ENCODE results near the gene PTPRE.
A peak's percentile ranks its signal among the peaks of the same experiment; 100 is the strongest.

The PTPRE gene

GRCh38 chr10:127906548-127907377 is at the start of gene PTPRE:
Gene PTPRE (plus strand): TSS chr10:127907103. CDS start chr10:128040882, 133,779 bp downstream.
- peak; percentile 40 for DNase-seq (ENCODE audit: low read depth, low spot score)
- in situ Hi-C loops (cut with HindIII; ENCODE audit: low sequenced_read_pairs) = no loop called here
- H3K4me3 ChIP-seq (ENCODE audit: low read depth, low read length) = peak within 1 kb of the TSS; percentile 29
- TF ChIP-seq CTCF (IDR thresholded peaks at IDR 0.05; ENCODE audit: low read depth, low read length) = peak; percentile 62

GRCh38 chr10:127860592-127860991 is 46.3 kb upstream of the PTPRE start:
- DNase-seq (ENCODE audit: low read depth, low spot score) = no peak
- in situ Hi-C loops (cut with HindIII; ENCODE audit: low sequenced_read_pairs) = no loop called here
- no peak overlapping the region for H3K4me3 ChIP-seq (ENCODE audit: low read depth, low read length)
- no peak for TF ChIP-seq CTCF (IDR thresholded peaks at IDR 0.05; ENCODE audit: low read depth, low read length)

GRCh38 chr10:127863231-127863825 is 43.6 kb upstream of the PTPRE start:
- no peak for DNase-seq (ENCODE audit: low read depth, low spot score)
- no peak overlapping the region for H3K4me3 ChIP-seq (ENCODE audit: low read depth, low read length)
- in situ Hi-C loops (cut with HindIII; ENCODE audit: low sequenced_read_pairs) = no loop called here
- no peak for TF ChIP-seq CTCF (IDR thresholded peaks at IDR 0.05; ENCODE audit: low read depth, low read length)

- in situ Hi-C loops (cut with HindIII; ENCODE audit: low sequenced_read_pairs) = no loop called here
- H3K4me3 ChIP-seq (ENCODE audit: low read depth, low read length) = no peak overlapping the region
- no peak for TF ChIP-seq CTCF (IDR thresholded peaks at IDR 0.05; ENCODE audit: low read depth, low read length)
- no peak for DNase-seq (ENCODE audit: low read depth, low spot score)
These were observed 40.5 kb upstream of the PTPRE start for GRCh38 chr10:127866276-127867013.

- no peak for DNase-seq (ENCODE audit: low read depth, low spot score)
- in situ Hi-C loops (cut with HindIII; ENCODE audit: low sequenced_read_pairs) = no loop called here
- no peak for TF ChIP-seq CTCF (IDR thresholded peaks at IDR 0.05; ENCODE audit: low read depth, low read length)
- no peak overlapping the region for H3K4me3 ChIP-seq (ENCODE audit: low read depth, low read length)
These were observed 39.1 kb upstream of the PTPRE start for GRCh38 chr10:127867805-127868204.

GRCh38 chr10:127869329-127869728 is 37.6 kb upstream of the PTPRE start:
- no peak for TF ChIP-seq CTCF (IDR thresholded peaks at IDR 0.05; ENCODE audit: low read depth, low read length)
- no peak for DNase-seq (ENCODE audit: low read depth, low spot score)
- H3K4me3 ChIP-seq (ENCODE audit: low read depth, low read length) = no peak overlapping the region
- in situ Hi-C loops (cut with HindIII; ENCODE audit: low sequenced_read_pairs) = no loop called here
